IMR-90 (cell line): ENCODE data around the gene GLIS1.

Source experiments
- CTCF ChIP-seq: conservative IDR thresholded peaks from 2 replicates; pipeline ENCODE4 v1.5.1; 2012; ENCODE audit warnings: mild to moderate bottlenecking, low read depth, low read length, improper control_type of control experiment
- MAFK ChIP-seq: IDR thresholded peaks from 2 replicates; pipeline ENCODE4 v1.6.1; 2012; ENCODE audit warnings: low read depth, low read length, improper control_type of control experiment
- POLR2A ChIP-seq: IDR thresholded peaks from 2 replicates; pipeline ENCODE4 v1.6.1; 2012; ENCODE audit warnings: mild to moderate bottlenecking, low read depth, low read length
- USF2 ChIP-seq: fragments of 150-350 bp; IDR thresholded peaks from 2 replicates; pipeline ENCODE4 v1.6.1; 2017; ENCODE audit warnings: mild to moderate bottlenecking, antibody characterized with exemption, low read length, low read depth

DNA sequence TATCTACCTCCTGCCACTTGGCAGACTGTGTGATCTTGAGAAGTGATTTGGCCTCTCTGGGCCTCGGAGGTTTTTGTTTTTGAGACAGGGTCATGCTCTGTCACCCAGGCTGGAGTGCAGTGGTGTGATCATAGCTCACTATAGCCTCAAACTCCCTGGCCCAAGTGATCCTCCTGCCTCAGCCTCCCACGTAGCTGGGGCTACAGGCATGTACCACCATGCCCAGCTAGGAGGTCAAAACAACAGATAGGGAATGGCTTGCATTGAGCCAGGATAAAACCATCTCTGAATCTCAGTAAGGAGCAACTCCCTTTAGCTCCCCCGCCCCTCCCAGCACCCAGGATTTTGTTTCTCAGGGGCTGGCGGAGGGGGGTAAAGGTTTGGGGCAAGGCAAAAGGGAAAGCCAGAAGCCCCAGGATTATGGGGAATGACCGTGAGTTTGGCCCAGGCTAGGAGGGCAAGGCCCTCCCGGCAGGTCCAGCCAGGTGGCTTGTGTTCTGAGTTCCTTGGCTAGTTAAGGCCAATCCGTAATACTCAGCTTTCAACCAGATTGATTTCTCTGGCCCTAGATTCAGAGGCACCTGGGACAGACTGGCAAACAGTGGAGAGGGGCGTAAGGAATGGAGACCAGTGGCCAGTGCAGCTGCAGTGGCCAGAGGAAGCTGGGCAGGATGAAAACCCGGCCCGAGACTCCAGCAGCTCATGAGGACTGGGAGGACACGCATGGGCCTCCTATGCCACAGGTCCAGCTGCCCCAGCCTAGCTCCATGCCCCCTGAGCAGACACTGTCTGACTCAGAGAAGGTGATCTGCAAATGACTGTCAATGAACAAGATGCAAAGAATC, 149.7 kb downstream of the GLIS1 start:
- TF ChIP-seq CTCF, result no peak
- TF ChIP-seq MAFK, result no peak
- no peak for TF ChIP-seq POLR2A
- TF ChIP-seq USF2, result no peak
